HFFc6 (cell line): Measurements from ENCODE around the gene NCAM2. TPM values are rescaled to one million over a fixed set of nuclear protein-coding genes. Genes with fewer than 3 reads are reported as not detected.

Experiments
- DNase-seq: peaks from one replicate; pipeline ENCODE4 v3.0.0-alpha.2; 2018
- H3K27ac Mint-ChIP-seq: 2 replicates; pipeline ENCODE4 v1.8.0; 2020; ENCODE audit warnings: mild to moderate bottlenecking, mixed read lengths
- H3K27me3 Mint-ChIP-seq: 2 replicates; pipeline ENCODE4 v1.8.0; 2021; ENCODE audit warnings: mild to moderate bottlenecking, moderate library complexity, mixed read lengths; ENCODE audit not compliant: insufficient read depth
- H3K36me3 Mint-ChIP-seq: 2 replicates; pipeline ENCODE4 v1.8.0; 2021; ENCODE audit warnings: low read depth, mixed read lengths
- H3K4me1 Mint-ChIP-seq: 2 replicates; pipeline ENCODE4 v1.8.0; 2020; ENCODE audit warnings: low read depth, mixed read lengths
- H3K4me3 Mint-ChIP-seq: 2 replicates; pipeline ENCODE4 v1.8.0; 2020; ENCODE audit warnings: mild to moderate bottlenecking, moderate library complexity, mixed read lengths
- H3K9me3 Mint-ChIP-seq: 2 replicates; pipeline ENCODE4 v1.8.0; 2020; ENCODE audit warnings: mild to moderate bottlenecking, mixed read lengths
- CTCF ChIP-seq: fragments of 200-600 bp; sonication (generic); IDR thresholded peaks from 2 replicates; pipeline ENCODE4 v1.5.0; 2021; ENCODE audit warnings: antibody characterized with exemption, mild to moderate bottlenecking
- total RNA-seq, 6 experiments: library from RNA; stranded (reverse); fragmentation: NEBNext Ultra II Directional; extraction: Animal tissue kit (Norgen Biotek cat#: 25700); gene quantifications; 2 replicates in 1 of 6; 3 replicates in 5 of 6; pipeline ENCODE4 v1.2.3, GENCODE V29; 2021

The NCAM2 gene
- total RNA-seq, 6 experiments from 2014 or later, result 2.2 to 10.2 (median 8.8) TPM

GRCh38 chr21:21345872-21346271 is 347.7 kb downstream of the NCAM2 start:
- no peak for TF ChIP-seq CTCF
- peaks cover 18% of the 10 kb centered on the region for H3K36me3 Mint-ChIP-seq
- DNase-seq, result no peak
- no peaks in the 10 kb centered on the region for H3K4me1 Mint-ChIP-seq
- no peak overlapping the region for H3K4me3 Mint-ChIP-seq
- no peak overlapping the region for H3K27ac Mint-ChIP-seq
- no peaks in the 10 kb centered on the region for H3K27me3 Mint-ChIP-seq
- peaks cover 27% of the 10 kb centered on the region for H3K9me3 Mint-ChIP-seq

GRCh38 chr21:21366277-21366676 is 368.1 kb downstream of the NCAM2 start:
- no peak overlapping the region for H3K4me3 Mint-ChIP-seq
- H3K9me3 Mint-ChIP-seq, result no peaks in the 10 kb centered on the region
- H3K27me3 Mint-ChIP-seq, result no peaks in the 10 kb centered on the region
- H3K27ac Mint-ChIP-seq, result no peak overlapping the region
- H3K36me3 Mint-ChIP-seq, result no peaks in the 10 kb centered on the region
- peaks cover 10% of the 10 kb centered on the region; the same call in 1 of the 2 replicates for H3K4me1 Mint-ChIP-seq
- no peak for TF ChIP-seq CTCF
- DNase-seq, result no peak

GRCh38 chr21:21367583-21367982 is 369.4 kb downstream of the NCAM2 start:
- H3K9me3 Mint-ChIP-seq, result no peaks in the 10 kb centered on the region
- no peaks in the 10 kb centered on the region for H3K36me3 Mint-ChIP-seq
- H3K4me1 Mint-ChIP-seq, result peaks cover 10% of the 10 kb centered on the region; the same call in 1 of the 2 replicates
- no peaks in the 10 kb centered on the region for H3K27me3 Mint-ChIP-seq
- no peak overlapping the region for H3K27ac Mint-ChIP-seq
- no peak for DNase-seq
- no peak overlapping the region for H3K4me3 Mint-ChIP-seq
- TF ChIP-seq CTCF, result no peak

GRCh38 chr21:21373969-21374368 is 375.8 kb downstream of the NCAM2 start:
- no peaks in the 10 kb centered on the region for H3K27me3 Mint-ChIP-seq
- DNase-seq, result no peak
- H3K4me1 Mint-ChIP-seq, result peaks cover 9% of the 10 kb centered on the region; the same call in 1 of the 2 replicates
- H3K36me3 Mint-ChIP-seq, result no peaks in the 10 kb centered on the region
- peak overlapping the region; percentile 47; the same call in 1 of the 2 replicates for H3K4me3 Mint-ChIP-seq
- H3K27ac Mint-ChIP-seq, result no peak overlapping the region
- H3K9me3 Mint-ChIP-seq, result no peaks in the 10 kb centered on the region
- peak; percentile 71 for TF ChIP-seq CTCF

GRCh38 chr21:21383126-21383525 is 384.9 kb downstream of the NCAM2 start:
- Mint-ChIP-seq H3K4me1 (peaks cover 40% of the 10 kb centered on the region), H3K36me3 (no peaks in the 10 kb centered on the region), H3K4me3 (peak overlapping the region; percentile 78; the same call in 1 of the 2 replicates), H3K9me3 (no peaks in the 10 kb centered on the region), H3K27ac (peak overlapping the region; percentile 87), H3K27me3 (peaks cover 1% of the 10 kb centered on the region; the same call in 1 of the 2 replicates)
- no peak for TF ChIP-seq CTCF
- DNase-seq, result no peak

GRCh38 chr21:21384977-21385376 is 386.8 kb downstream of the NCAM2 start:
- no peak overlapping the region for H3K27ac Mint-ChIP-seq

More at GRCh38 chr21:21384977-21385376, 386.8 kb downstream of the NCAM2 start:
- H3K27me3 Mint-ChIP-seq, result peaks cover 1% of the 10 kb centered on the region
- H3K4me1 Mint-ChIP-seq, result peaks cover 40% of the 10 kb centered on the region
- DNase-seq, result no peak
- H3K36me3 Mint-ChIP-seq, result no peaks in the 10 kb centered on the region; the same call in 1 of the 2 replicates
- no peak for TF ChIP-seq CTCF
- no peaks in the 10 kb centered on the region for H3K9me3 Mint-ChIP-seq
- no peak overlapping the region for H3K4me3 Mint-ChIP-seq
